OCI-LY7 (cell line): ENCODE measurements around the gene GAPDH.

Experiments used
- EZH2phosphoT487 ChIP-seq: fragments of 200-600 bp; sonication (generic); IDR thresholded peaks from 2 replicates; pipeline ENCODE4 v1.6.1; 2018; ENCODE audit warnings: low read depth, borderline replicate concordance, mild to moderate bottlenecking, mixed run types, antibody characterized with exemption, low read length, moderate library complexity, mixed read lengths
- TF ChIP-seq, protein P1 (sequence below): fragments of 200-600 bp; sonication (generic); conservative IDR thresholded peaks from 2 replicates; pipeline ENCODE4 v1.5.1; 2014; ENCODE audit warnings: mild to moderate bottlenecking, antibody characterized with exemption, low read length, moderate library complexity, mixed read lengths

DNA sequence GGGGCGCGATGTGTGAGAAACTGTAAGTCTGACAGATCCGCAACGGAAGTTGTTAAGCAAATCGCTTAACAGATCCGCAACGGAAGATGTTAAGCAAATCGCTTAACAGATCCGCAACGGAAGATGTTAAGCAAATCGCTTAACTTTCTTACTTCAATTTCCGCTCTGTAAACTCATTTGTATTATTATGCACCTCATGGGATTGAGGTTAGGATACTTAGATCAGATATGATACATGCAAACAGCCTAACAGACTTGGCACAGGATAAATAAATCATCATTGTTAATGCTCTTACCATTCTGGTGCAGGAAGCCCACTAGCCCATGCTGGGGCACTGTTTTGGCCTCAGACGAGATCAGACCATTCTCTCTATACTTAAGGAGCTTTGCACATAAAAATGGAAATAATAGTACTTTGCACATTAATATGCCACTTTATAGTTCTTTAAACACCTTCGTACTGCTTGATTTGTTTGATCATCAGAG, 40.0 kb upstream of the GAPDH start:
- TF ChIP-seq, protein P1, sequence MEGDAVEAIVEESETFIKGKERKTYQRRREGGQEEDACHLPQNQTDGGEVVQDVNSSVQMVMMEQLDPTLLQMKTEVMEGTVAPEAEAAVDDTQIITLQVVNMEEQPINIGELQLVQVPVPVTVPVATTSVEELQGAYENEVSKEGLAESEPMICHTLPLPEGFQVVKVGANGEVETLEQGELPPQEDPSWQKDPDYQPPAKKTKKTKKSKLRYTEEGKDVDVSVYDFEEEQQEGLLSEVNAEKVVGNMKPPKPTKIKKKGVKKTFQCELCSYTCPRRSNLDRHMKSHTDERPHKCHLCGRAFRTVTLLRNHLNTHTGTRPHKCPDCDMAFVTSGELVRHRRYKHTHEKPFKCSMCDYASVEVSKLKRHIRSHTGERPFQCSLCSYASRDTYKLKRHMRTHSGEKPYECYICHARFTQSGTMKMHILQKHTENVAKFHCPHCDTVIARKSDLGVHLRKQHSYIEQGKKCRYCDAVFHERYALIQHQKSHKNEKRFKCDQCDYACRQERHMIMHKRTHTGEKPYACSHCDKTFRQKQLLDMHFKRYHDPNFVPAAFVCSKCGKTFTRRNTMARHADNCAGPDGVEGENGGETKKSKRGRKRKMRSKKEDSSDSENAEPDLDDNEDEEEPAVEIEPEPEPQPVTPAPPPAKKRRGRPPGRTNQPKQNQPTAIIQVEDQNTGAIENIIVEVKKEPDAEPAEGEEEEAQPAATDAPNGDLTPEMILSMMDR: peak; percentile 69
- no peak for TF ChIP-seq EZH2phosphoT487
